Activated CD4-positive, alpha-beta T cell treated with anti-CD3 and anti-CD28 coated beads for 36 hours (primary cell): Measurements from ENCODE around the gene DLAT. TPM values are rescaled to one million over a fixed set of nuclear protein-coding genes. Genes with fewer than 3 reads are reported as not detected.
"Not testable (repeated sequence)": the region's sequence is repeated elsewhere in the genome, so short reads cannot be mapped to it uniquely, and the experiment has no call there.

Source experiments
- ATAC-seq: fragments of 200-7000 bp; cut with Tn5 transposase; one replicate; pipeline ENCODE4 v1.10.0; 2021; ENCODE audit warnings: mild to moderate bottlenecking, moderate library complexity
- CTCF ChIA-PET: fragments of 350-600 bp; sonication (Branson Sonifier 250); formaldehyde crosslinking; loops from one replicate; lab custom pipeline; 2021; ENCODE audit warnings: antibody characterized with exemption; lab: Charles Lee
- POLR2A ChIA-PET: fragments of 350-600 bp; sonication (Branson Sonifier 250); formaldehyde crosslinking; loops from one replicate; lab custom pipeline; 2021; ENCODE audit warnings: antibody characterized with exemption, inconsistent platforms; lab: Charles Lee
- DNase-seq: peaks from one replicate; pipeline ENCODE4 v3.0.0-alpha.2; 2020
- H3K27ac Mint-ChIP-seq: one replicate; pipeline ENCODE4 v1.8.0; 2021; ENCODE audit warnings: mixed read lengths
- H3K27me3 Mint-ChIP-seq: one replicate; pipeline ENCODE4 v1.8.0; 2021; ENCODE audit warnings: mixed read lengths
- H3K36me3 Mint-ChIP-seq: one replicate; pipeline ENCODE4 v1.8.0; 2021; ENCODE audit warnings: low read depth, mixed read lengths
- H3K4me1 Mint-ChIP-seq: one replicate; pipeline ENCODE4 v1.8.0; 2021; ENCODE audit warnings: mixed read lengths
- H3K4me3 Mint-ChIP-seq: one replicate; pipeline ENCODE4 v1.8.0; 2021; ENCODE audit warnings: mild to moderate bottlenecking, moderate library complexity, mixed read lengths
- H3K9me3 Mint-ChIP-seq: one replicate; pipeline ENCODE4 v1.8.0; 2021; ENCODE audit warnings: low read depth, mixed read lengths
- intact Hi-C, 2 experiments: fragments of 100-400 bp; cut with DNase I in 1 of 2; cut with micrococcal nuclease in 1 of 2; formaldehyde crosslinking; loops; one replicate each; pipeline versions ENCODE4 v1.14.2 to v1.15.1; 2022 to 2024; cut with DNase I, micrococcal nuclease
- total RNA-seq, 2 experiments: library from RNA; stranded (reverse); gene quantifications; one replicate each; pipeline ENCODE4 v1.2.3, GENCODE V29; 2021

DLAT gene
- total RNA-seq, 2 experiments from 2014 or later: 47.8 to 49.1 TPM

DNA sequence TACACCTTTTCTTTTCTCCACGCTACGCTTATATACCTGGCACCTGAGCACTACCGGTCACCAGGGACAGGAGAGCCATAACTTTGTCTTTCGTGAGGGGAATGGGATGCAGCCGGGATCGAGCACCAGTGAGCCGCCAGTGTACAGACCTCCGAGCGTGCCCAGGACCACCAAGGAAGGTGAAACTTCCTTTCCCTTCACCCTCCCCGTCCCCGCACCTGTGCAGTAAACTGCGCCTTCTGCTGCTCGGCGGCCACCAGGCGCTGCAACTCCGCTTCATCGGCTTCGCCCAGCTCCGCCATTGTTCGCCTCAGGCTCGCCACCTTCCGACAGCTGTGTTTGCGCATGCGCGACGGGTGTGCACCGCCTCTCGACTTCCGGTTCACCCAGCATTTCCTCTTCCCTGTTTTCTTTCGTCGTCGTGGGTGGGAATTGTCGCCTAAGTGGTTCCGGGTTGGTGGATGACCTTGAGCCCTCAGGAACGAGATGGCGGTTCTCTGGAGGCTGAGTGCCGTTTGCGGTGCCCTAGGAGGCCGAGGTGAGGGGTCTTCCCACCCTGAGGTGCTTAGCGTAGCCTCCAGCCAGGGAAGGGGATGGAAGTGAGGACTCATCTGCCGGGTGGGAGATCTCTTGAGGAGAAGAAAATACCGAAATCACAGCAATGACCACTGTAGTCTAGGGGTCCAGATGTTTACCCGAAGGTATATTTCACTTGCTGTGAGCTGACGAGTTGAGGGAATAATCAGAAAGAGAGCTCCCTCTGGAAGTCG, 61.4 kb downstream of the DLAT start, which contains the start of the genes SDHD and TIMM8B:
SDHD (plus strand) TSS at position 452 of the 770 bp plus-strand sequence; CDS start at position 487, 35 bp downstream.
TIMM8B (minus strand) TSS at position 335 of the 770 bp plus-strand sequence; CDS start at position 302, 33 bp downstream.
- H3K27me3 Mint-ChIP-seq: no peaks in the 10 kb centered on the region
- POLR2A ChIA-PET: no interaction called here
- intact Hi-C loops: loop anchor here (1.0 to 10.0 kb wide), 13 partner anchors 12 to 1226 kb away; partner anchors contain the start of genes CFAP68 (in 2 of the 2), DLAT (in 2 of the 2), FDXACB1 (in 2 of the 2) and NKAPD1 (in 2 of the 2)
- H3K4me3 Mint-ChIP-seq: peak within 1 kb of the TSS; percentile 97
- no peaks in the 10 kb centered on the region for H3K9me3 Mint-ChIP-seq
- CTCF ChIA-PET: interaction anchor here (0.5 to 1.4 kb wide), 7 partner anchors 70 to 216 kb away, joined by 3 to 6 read pairs (median 3); partner anchors contain the start of gene ALG9
- H3K36me3 Mint-ChIP-seq: peaks cover 74% of the 10 kb centered on the region
- DNase-seq (peak; percentile 97), ATAC-seq (peak; percentile 86)
- peak within 1 kb of the TSS; percentile 93 for H3K27ac Mint-ChIP-seq
- H3K4me1 Mint-ChIP-seq: peaks cover 63% of the 10 kb centered on the region

DNA sequence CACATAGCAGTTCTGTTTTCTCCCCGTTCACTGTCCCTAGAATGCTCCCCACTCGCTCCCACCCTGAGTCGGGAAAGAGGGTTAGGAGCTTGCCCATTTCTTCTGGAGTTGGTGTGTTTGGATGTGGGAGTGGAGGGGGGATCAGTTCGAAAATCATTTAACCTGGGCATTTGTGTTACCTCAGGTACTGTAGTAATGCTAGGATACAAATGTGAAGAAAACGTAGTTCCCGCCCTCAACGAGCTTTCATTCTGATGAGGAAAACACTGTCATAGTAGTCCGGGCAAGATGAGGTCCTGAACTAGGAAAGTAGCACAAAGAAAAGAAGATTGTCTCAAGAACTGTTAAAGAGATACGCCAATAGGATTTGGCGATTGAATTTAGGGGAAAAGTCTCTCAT, 62.0 kb downstream of the DLAT start:
- ATAC-seq (no peak), DNase-seq (no peak)
- intact Hi-C loops: loop anchor here (2.0 to 10.0 kb wide), 7 partner anchors 30 to 1225 kb away; partner anchors contain the start of genes ALG9 (in 1 of the 2), DLAT (in 1 of the 2), PPP2R1B (in 1 of the 2) and SIK2 (in 1 of the 2)
- Mint-ChIP-seq H3K27ac (peak overlapping the region; percentile 93), H3K27me3 (no peaks in the 10 kb centered on the region), H3K9me3 (no peaks in the 10 kb centered on the region), H3K4me1 (peaks cover 61% of the 10 kb centered on the region), H3K4me3 (peak overlapping the region; percentile 97), H3K36me3 (peaks cover 77% of the 10 kb centered on the region)
- CTCF ChIA-PET: interaction anchor here (0.6 to 1.4 kb wide), 6 partner anchors 71 to 216 kb away, joined by 3 to 6 read pairs (median 3); no protein-coding TSS in a partner anchor
- POLR2A ChIA-PET: no interaction called here

DNA sequence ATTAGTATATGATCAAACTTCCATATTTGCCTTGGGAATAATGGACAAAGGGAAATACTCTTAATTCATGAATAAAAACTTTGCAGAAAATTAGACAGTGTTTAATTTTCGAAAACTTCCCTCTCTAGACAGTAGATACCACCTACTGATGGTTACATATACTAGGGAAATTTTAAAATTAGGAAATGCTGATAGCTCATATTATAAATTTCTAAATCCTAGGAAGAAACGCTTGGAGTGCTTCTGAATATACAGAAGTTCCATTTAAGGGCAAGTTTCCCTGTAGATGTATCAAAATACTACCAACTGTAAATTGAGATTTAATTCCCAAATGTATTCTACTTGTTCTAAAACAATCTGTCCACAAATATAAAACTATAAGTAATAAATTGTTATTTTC, 70.1 kb downstream of the DLAT start:
- POLR2A ChIA-PET: not testable (repeated sequence)

DNA sequence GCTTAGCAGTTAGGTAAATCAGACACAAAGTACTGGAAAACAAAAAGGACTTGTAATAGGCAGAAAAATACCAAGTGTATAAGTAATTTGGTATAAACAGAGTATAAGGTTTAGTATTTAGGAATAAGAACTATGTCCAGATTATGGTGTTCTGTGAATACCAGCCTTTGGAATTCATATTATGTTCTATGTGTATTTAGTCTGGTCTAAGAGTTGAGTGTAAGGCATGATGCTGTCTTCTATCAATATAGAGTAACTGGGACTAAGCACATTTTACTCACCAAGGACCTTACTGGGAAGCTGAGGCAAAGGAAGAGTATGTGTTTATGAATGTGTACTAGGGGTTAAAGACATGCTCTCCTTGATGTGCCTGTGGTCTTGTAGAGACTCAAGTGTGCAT, 71.0 kb downstream of the DLAT start:
- intact Hi-C loops: no loop called here
- Mint-ChIP-seq H3K27me3 (no peaks in the 10 kb centered on the region), H3K9me3 (no peaks in the 10 kb centered on the region), H3K4me3 (no peak overlapping the region), H3K27ac (no peak overlapping the region), H3K36me3 (peaks cover 26% of the 10 kb centered on the region), H3K4me1 (no peaks in the 10 kb centered on the region)
- ChIA-PET CTCF (interaction anchor here (0.7 kb wide), 1 partner anchor 231 kb away, joined by 3 read pairs; no protein-coding TSS in a partner anchor), POLR2A (no interaction called here)
- ATAC-seq (no peak), DNase-seq (no peak)

More for the DNA sequence above, 70.1 kb downstream of the DLAT start:
- H3K4me3 Mint-ChIP-seq, DNase-seq, H3K27me3 Mint-ChIP-seq, H3K27ac Mint-ChIP-seq, ATAC-seq, H3K9me3 Mint-ChIP-seq, intact Hi-C loops, CTCF ChIA-PET, H3K4me1 Mint-ChIP-seq: not testable (repeated sequence)
- H3K36me3 Mint-ChIP-seq: peaks cover 29% of the 10 kb centered on the region

DNA sequence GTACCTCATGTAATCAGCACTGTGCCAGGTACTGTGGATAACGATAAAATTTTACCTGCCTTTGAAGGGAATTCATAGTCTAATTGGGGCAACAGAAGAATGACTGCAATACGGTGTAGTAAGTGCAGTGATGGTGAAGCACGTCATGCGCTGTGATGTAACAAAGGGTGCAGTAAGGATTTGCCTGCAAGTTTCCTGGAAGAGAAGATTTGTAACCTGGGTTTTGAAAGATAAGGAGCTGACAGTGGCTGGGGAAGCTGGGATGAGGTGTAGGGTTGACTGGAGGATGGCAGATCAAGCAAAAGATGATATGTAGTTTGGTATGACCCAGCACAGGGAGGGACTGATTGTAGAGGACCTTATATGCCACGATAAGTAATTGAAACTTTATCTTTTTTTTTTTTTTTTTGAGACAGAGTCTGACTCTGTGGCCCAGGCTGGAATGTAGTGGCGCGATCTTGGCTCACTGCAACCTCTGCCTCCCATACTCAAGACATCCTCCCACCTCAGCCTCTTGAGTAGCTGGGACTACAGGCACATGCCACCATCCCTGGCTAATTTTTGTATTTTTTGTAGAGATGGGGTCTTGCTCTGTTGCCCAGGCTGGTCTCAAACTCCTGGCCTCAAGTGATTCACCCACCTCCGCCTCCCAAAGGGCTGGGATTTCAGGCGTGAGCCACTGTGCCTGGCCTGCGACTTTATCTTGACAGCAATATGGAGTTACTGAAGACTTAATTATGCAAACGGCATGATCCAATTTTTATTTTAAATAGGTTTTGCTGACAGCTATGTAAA, 72.7 kb downstream of the DLAT start:
- ChIA-PET POLR2A (no interaction called here), CTCF (interaction anchor here (0.8 to 1.0 kb wide), 2 partner anchors 15 to 16 kb away, joined by 3 to 6 read pairs; no protein-coding TSS in a partner anchor)
- H3K36me3 Mint-ChIP-seq: peaks cover 12% of the 10 kb centered on the region
- H3K27ac Mint-ChIP-seq: no peak overlapping the region
- no peaks in the 10 kb centered on the region for H3K27me3 Mint-ChIP-seq
- no peak for DNase-seq
- intact Hi-C loops: no loop called here
- no peak overlapping the region for H3K4me3 Mint-ChIP-seq
- ATAC-seq: no peak
- no peaks in the 10 kb centered on the region for H3K4me1 Mint-ChIP-seq
- no peaks in the 10 kb centered on the region for H3K9me3 Mint-ChIP-seq

DNA sequence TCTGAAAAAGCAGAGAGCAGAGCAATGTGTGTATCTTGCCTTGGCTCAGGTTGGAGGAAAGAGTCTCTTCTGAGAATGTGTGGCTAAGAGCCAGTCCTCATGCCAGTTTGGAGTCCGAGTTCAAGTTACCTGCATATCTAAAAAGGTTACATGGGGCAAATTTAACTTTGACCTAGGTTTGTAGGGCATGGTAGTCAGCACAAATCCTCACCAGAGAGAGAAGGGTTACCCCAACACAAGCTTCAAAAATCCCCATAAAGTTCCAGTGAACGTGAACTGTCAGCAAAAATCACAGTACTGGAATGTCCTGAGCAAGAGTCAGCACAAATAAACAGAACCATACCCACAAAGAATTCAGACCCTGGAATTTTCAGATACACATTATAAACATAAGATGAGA, 75.3 kb downstream of the DLAT start:
- H3K4me1 Mint-ChIP-seq: peaks cover 3% of the 10 kb centered on the region
- H3K36me3 Mint-ChIP-seq: peaks cover 6% of the 10 kb centered on the region
- H3K27ac Mint-ChIP-seq: no peak overlapping the region
- no peak overlapping the region for H3K4me3 Mint-ChIP-seq
- H3K9me3 Mint-ChIP-seq: no peaks in the 10 kb centered on the region
- CTCF ChIA-PET: interaction anchor here (1.5 to 1.6 kb wide), 2 partner anchors 9 to 14 kb away, joined by 4 to 5 read pairs; no protein-coding TSS in a partner anchor
- ATAC-seq (no peak), DNase-seq (no peak)
- POLR2A ChIA-PET: no interaction called here
- intact Hi-C loops: no loop called here
- no peaks in the 10 kb centered on the region for H3K27me3 Mint-ChIP-seq

DNA sequence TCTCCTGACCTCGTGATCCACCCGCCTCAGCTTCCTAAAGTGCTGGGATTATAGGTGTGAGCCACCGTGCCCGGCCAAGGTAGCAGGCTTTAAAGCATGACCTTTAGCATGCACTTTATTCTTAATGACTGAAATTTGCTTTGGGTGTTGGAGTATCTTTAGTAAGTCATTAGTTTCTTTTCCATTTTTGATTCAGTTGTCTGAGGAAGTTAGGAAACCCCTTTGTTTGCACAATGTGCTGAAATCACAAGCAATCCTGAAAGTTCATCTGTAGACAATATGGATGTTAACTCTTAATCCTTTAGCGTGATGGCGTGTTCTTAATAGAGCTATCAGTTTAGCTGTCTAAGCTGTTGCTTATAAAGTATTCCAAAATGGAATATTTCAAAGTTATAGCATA, 78.2 kb downstream of the DLAT start:
- CTCF ChIA-PET: interaction anchor here (0.6 to 3.2 kb wide), 6 partner anchors 10 to 185 kb away, joined by 3 to 23 read pairs (median 4); no protein-coding TSS in a partner anchor
- Mint-ChIP-seq H3K9me3 (no peaks in the 10 kb centered on the region), H3K27me3 (no peaks in the 10 kb centered on the region), H3K36me3 (peaks cover 2% of the 10 kb centered on the region), H3K4me1 (peaks cover 3% of the 10 kb centered on the region), H3K4me3 (no peak overlapping the region), H3K27ac (no peak overlapping the region)
- DNase-seq (no peak), ATAC-seq (no peak)
- intact Hi-C loops: no loop called here
- POLR2A ChIA-PET: interaction anchor here (0.6 kb wide), 1 partner anchor 28 kb away, joined by 7 read pairs; no protein-coding TSS in a partner anchor

DNA sequence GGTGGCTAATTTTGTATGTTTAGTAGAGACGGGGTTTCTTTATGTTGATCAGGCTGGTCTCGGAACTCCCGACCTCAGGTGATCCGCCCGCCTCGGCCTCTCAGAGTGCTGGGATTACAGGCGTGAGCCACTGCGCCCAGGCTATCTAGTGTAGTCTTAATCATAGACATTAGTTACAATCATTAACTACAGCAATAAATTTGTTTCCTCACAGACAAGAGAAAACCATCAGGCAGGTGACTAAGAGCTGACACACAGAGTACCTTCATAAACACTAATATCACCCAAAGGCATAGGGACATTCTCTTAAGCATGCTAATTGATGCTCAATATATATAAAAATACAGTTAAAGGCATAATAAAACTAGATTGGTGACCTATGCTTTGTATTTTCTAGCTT, 80.9 kb downstream of the DLAT start:
- Mint-ChIP-seq H3K4me3 (no peak overlapping the region), H3K36me3 (no peaks in the 10 kb centered on the region), H3K4me1 (peaks cover 3% of the 10 kb centered on the region), H3K9me3 (no peaks in the 10 kb centered on the region), H3K27ac (no peak overlapping the region), H3K27me3 (no peaks in the 10 kb centered on the region)
- ChIA-PET CTCF (interaction anchor here (0.7 to 2.1 kb wide), 2 partner anchors 8 to 68 kb away, joined by 4 to 8 read pairs; no protein-coding TSS in a partner anchor), POLR2A (no interaction called here)
- ATAC-seq (no peak), DNase-seq (no peak)
- intact Hi-C loops: no loop called here

Other genes with a start within 250 kb of the DLAT start
- 10 to 100 TPM; 30.4 to 41.2 TPM for gene ALG9, start 153.8 kb upstream of the DLAT start, total RNA-seq
- gene FDXACB1, start 146.2 kb upstream of the DLAT start, total RNA-seq: 1 to 10 TPM; 5.9 to 6.0 TPM
- 10 to 100 TPM; 32.1 to 49.7 TPM for gene CFAP68, start 145.9 kb upstream of the DLAT start, total RNA-seq
- not detected for gene CRYAB, start 113.6 kb upstream of the DLAT start, total RNA-seq
- not detected for gene HSPB2, start 112.7 kb upstream of the DLAT start, total RNA-seq
- not detected for gene C11orf52, start 106.5 kb upstream of the DLAT start, total RNA-seq
- 10 to 100 TPM in 1 of 2 experiments, 1 to 10 TPM in 1; 10.0 to 14.0 TPM for gene DIXDC1, start 88.1 kb upstream of the DLAT start, total RNA-seq
- gene PIH1D2, start 48.6 kb downstream of the DLAT start, total RNA-seq: under 1 TPM; 0.57 to 0.61 TPM
- 10 to 100 TPM; 23.7 to 45.3 TPM for gene NKAPD1, start 48.9 kb downstream of the DLAT start, total RNA-seq
- 10 to 100 TPM; 50.5 to 52.6 TPM for gene TIMM8B, start 61.3 kb downstream of the DLAT start, total RNA-seq
- 10 to 100 TPM; 79.8 to 84.9 TPM for gene SDHD, start 61.5 kb downstream of the DLAT start, total RNA-seq
- gene IL18, start 138.7 kb downstream of the DLAT start, total RNA-seq: not detected
- gene TEX12, start 142.0 kb downstream of the DLAT start, total RNA-seq: under 1 TPM; 0.32 to 0.34 TPM
- gene BCO2, start 150.1 kb downstream of the DLAT start, total RNA-seq: under 1 TPM; 0.63 to 0.75 TPM
- 10 to 100 TPM; 17.4 to 23.8 TPM for gene PTS, start 201.0 kb downstream of the DLAT start, total RNA-seq
- not detected for gene PLET1, start 235.5 kb downstream of the DLAT start, total RNA-seq